ENCODE measurements around the gene CBL. TPM values are rescaled to one million over a fixed set of nuclear protein-coding genes. Genes with fewer than 3 reads are reported as not detected.

CBL gene
- total RNA-seq, 3 donors from 2014 or later (not counting 1 experiment from before 2014, with no cell fraction given): 29.0 to 32.5 (median 30.1) TPM

GRCh38 chr11:119172513-119172912 lies 33.6 kb upstream of the CBL start:
- Mint-ChIP-seq H3K4me1 (peaks cover 0 to 32% of the 10 kb centered on the region in 2 donors), H3K9me3 (no peaks in the 10 kb centered on the region), H3K27me3 (ENCODE audit: low read depth in 2 of 2) (no peaks in the 10 kb centered on the region), H3K4me3 (no peak overlapping the region), H3K36me3 (no peaks in the 10 kb centered on the region), H3K27ac (no peak overlapping the region)
- H3K27me3 ChIP-seq (ENCODE audit: control insufficient read depth, insufficient read depth, low read length): no peaks in the 10 kb centered on the region
- H3K4me3 ChIP-seq (ENCODE audit: low read length): no peak overlapping the region
- ATAC-seq: no peak
- no peak for TF ChIP-seq CTCF (IDR thresholded peaks at IDR 0.05)
- H3K36me3 ChIP-seq (ENCODE audit: control insufficient read depth, insufficient read depth, low read length): peaks cover 4% of the 10 kb centered on the region
- H3K27ac ChIP-seq (ENCODE audit: low read length): no peak overlapping the region
- H3K4me1 ChIP-seq (ENCODE audit: control insufficient read depth, insufficient read depth, low read length): peaks cover 11% of the 10 kb centered on the region
- WGBS (ENCODE audit: insufficient coverage): 89% methylated on average over 2 of the region's 2 CpGs
- H3K9me3 ChIP-seq (ENCODE audit: control insufficient read depth, insufficient read depth, low read length): no peaks in the 10 kb centered on the region
- intact Hi-C loops (cut with micrococcal nuclease): no loop called here
- no peak for DNase-seq

- Mint-ChIP-seq H3K4me1 (peaks cover 0 to 26% of the 10 kb centered on the region in 2 donors), H3K27me3 (ENCODE audit: low read depth in 2 of 2) (no peaks in the 10 kb centered on the region), H3K4me3 (no peak overlapping the region), H3K27ac (no peak overlapping the region), H3K36me3 (no peaks in the 10 kb centered on the region), H3K9me3 (no peaks in the 10 kb centered on the region)
- WGBS (ENCODE audit: insufficient coverage): 98% methylated on average over 21 of the region's 21 CpGs
- DNase-seq (no peak), ATAC-seq (no peak)
- TF ChIP-seq CTCF (IDR thresholded peaks at IDR 0.05): no peak
- no peak overlapping the region for H3K4me3 ChIP-seq (ENCODE audit: low read length)
- H3K27ac ChIP-seq (ENCODE audit: low read length): no peak overlapping the region
- peaks cover 8% of the 10 kb centered on the region for H3K36me3 ChIP-seq (ENCODE audit: control insufficient read depth, insufficient read depth, low read length)
- intact Hi-C loops (cut with micrococcal nuclease): no loop called here
- H3K4me1 ChIP-seq (ENCODE audit: control insufficient read depth, insufficient read depth, low read length): peaks cover 9% of the 10 kb centered on the region
- no peaks in the 10 kb centered on the region for H3K27me3 ChIP-seq (ENCODE audit: control insufficient read depth, insufficient read depth, low read length)
- no peaks in the 10 kb centered on the region for H3K9me3 ChIP-seq (ENCODE audit: control insufficient read depth, insufficient read depth, low read length)
Measured at GRCh38 chr11:119173453-119173852, 32.7 kb upstream of the CBL start.

GRCh38 chr11:119175493-119176077 lies 30.6 kb upstream of the CBL start:
- H3K27ac Mint-ChIP-seq: no peak overlapping the region
- H3K36me3 ChIP-seq (ENCODE audit: control insufficient read depth, insufficient read depth, low read length): peaks cover 15% of the 10 kb centered on the region

More at GRCh38 chr11:119175493-119176077, 30.6 kb upstream of the CBL start:
- no peak overlapping the region for H3K27ac ChIP-seq (ENCODE audit: low read length)
- no peaks in the 10 kb centered on the region for H3K4me1 ChIP-seq (ENCODE audit: control insufficient read depth, insufficient read depth, low read length)
- no peaks in the 10 kb centered on the region for H3K36me3 Mint-ChIP-seq
- no peaks in the 10 kb centered on the region for H3K27me3 Mint-ChIP-seq (ENCODE audit: low read depth in 2 of 2)
- H3K9me3 Mint-ChIP-seq: no peaks in the 10 kb centered on the region
- no peak for ATAC-seq
- H3K4me3 ChIP-seq (ENCODE audit: low read length): no peak overlapping the region
- no peak overlapping the region for H3K4me3 Mint-ChIP-seq
- intact Hi-C loops (cut with micrococcal nuclease): no loop called here
- no peaks in the 10 kb centered on the region for H3K9me3 ChIP-seq (ENCODE audit: control insufficient read depth, insufficient read depth, low read length)
- no peak for TF ChIP-seq CTCF (IDR thresholded peaks at IDR 0.05)
- 81% methylated on average over 3 of the region's 6 CpGs for WGBS (ENCODE audit: insufficient coverage)
- H3K4me1 Mint-ChIP-seq: peaks cover 0 to 10% of the 10 kb centered on the region in 2 donors
- DNase-seq: no peak
- no peaks in the 10 kb centered on the region for H3K27me3 ChIP-seq (ENCODE audit: control insufficient read depth, insufficient read depth, low read length)

All from natural killer cell (primary cell).